Suprapubic skin (tissue), 4 donors: Measurements from ENCODE around the gene ZNF839. TPM values are rescaled to one million over a fixed set of nuclear protein-coding genes. Genes with fewer than 3 reads are reported as not detected.
A peak's percentile ranks its signal among the peaks of the same experiment; 100 is the strongest.

Experiments
- DNase-seq, 2 donors: peaks; one replicate each; pipeline ENCODE4 v3.0.0-alpha.2; 2019; ENCODE audit warnings: low spot score in 2 of 2
- H3K27ac ChIP-seq: fragments of 200-600 bp; sonication (generic); one replicate; pipeline ENCODE4 v1.5.1; 2019
- H3K27me3 ChIP-seq: fragments of 200-600 bp; sonication (generic); one replicate; pipeline ENCODE4 v1.5.1; 2019
- H3K36me3 ChIP-seq: fragments of 200-600 bp; sonication (generic); one replicate; pipeline ENCODE4 v1.5.1; 2019
- H3K4me1 ChIP-seq: fragments of 200-600 bp; sonication (generic); one replicate; pipeline ENCODE4 v1.5.1; 2019
- H3K4me3 ChIP-seq: fragments of 200-600 bp; sonication (generic); one replicate; pipeline ENCODE4 v1.5.1; 2019; ENCODE audit warnings: mild to moderate bottlenecking
- H3K9me3 ChIP-seq: fragments of 200-600 bp; sonication (generic); one replicate; pipeline ENCODE4 v1.5.1; 2019
- CTCF ChIP-seq, 2 donors: fragments of 200-600 bp in 1 of 2; fragments of 450-650 bp in 1 of 2; sonication (generic) in 1 of 2; IDR thresholded peaks; one replicate each; pipeline ENCODE4 v1.5.1; 2016 to 2019; ENCODE audit warnings: antibody characterized with exemption in 2 of 2, mild to moderate bottlenecking in 1 of 2, moderate library complexity in 1 of 2
- EP300 ChIP-seq: sonication (generic); formaldehyde crosslinking; IDR thresholded peaks from one replicate; pipeline ENCODE4 v1.6.1; 2017; ENCODE audit warnings: antibody characterized with exemption
- POLR2A ChIP-seq, 2 donors: fragments of 450-650 bp; IDR thresholded peaks; one replicate each; pipeline ENCODE4 v1.6.1; 2017; ENCODE audit warnings: antibody characterized with exemption in 2 of 2, mild to moderate bottlenecking in 2 of 2, moderate library complexity in 2 of 2
- POLR2AphosphoS5 ChIP-seq, 3 donors: sonication (generic); formaldehyde crosslinking; IDR thresholded peaks; one replicate each; pipeline ENCODE4 v1.6.1; 2017; ENCODE audit warnings: antibody characterized with exemption in 3 of 3
- WGBS: methylation state at CpG from one replicate; pipeline ENCODE4 v1.1.5; 2018; 5-methylcytosine and 5-hydroxymethylcytosine counted together
- total RNA-seq, 4 donors: library from RNA; depleted of rRNA; stranded (reverse); fragments of >200 nt; gene quantifications; one replicate each; pipeline ENCODE4 v1.1.0, GENCODE V29; 2016

Gene ZNF839
- 10 to 100 TPM in 3 of 4 donors, 1 to 10 TPM in 1; 9.2 to 41.0 (median 17.7) TPM for total RNA-seq

GRCh38 chr14:102319351-102320032 lies at the start of gene ZNF839:
ZNF839 (plus strand) TSS chr14:102319746; CDS start chr14:102319766, 20 bp downstream.
- TF ChIP-seq POLR2AphosphoS5 (IDR thresholded peaks at IDR 0.05) (peak in 2 of 3 donors; percentile 81 to 90), CTCF (IDR thresholded peaks at IDR 0.05) (no peak)
- Histone ChIP-seq H3K27ac (peak within 1 kb of the TSS; percentile 90), H3K9me3 (no peaks in the 10 kb centered on the region), H3K27me3 (no peaks in the 10 kb centered on the region), H3K36me3 (no peaks in the 10 kb centered on the region), H3K4me3 (peak within 1 kb of the TSS; percentile 82), H3K4me1 (peaks cover 51% of the 10 kb centered on the region)
- peak; percentile 96 to 97 for DNase-seq
- 0% methylated on average over 3 of the region's 71 CpGs for WGBS

- 92% methylated on average over 5 of the region's 5 CpGs for WGBS
- no peak for TF ChIP-seq EP300
- no peak for TF ChIP-seq CTCF (IDR thresholded peaks at IDR 0.05)
- no peak for TF ChIP-seq POLR2AphosphoS5 (IDR thresholded peaks at IDR 0.05)
- no peak for TF ChIP-seq POLR2A (IDR thresholded peaks at IDR 0.05)
- H3K27ac ChIP-seq: no peak overlapping the region
Observed at GRCh38 chr14:102272392-102272791, 47.2 kb upstream of the ZNF839 start.

GRCh38 chr14:102275866-102276265 lies 43.7 kb upstream of the ZNF839 start:
- no peak for DNase-seq
- TF ChIP-seq EP300 (no peak), POLR2A (IDR thresholded peaks at IDR 0.05) (no peak), CTCF (IDR thresholded peaks at IDR 0.05) (no peak)
- H3K27me3 ChIP-seq: no peaks in the 10 kb centered on the region
- no peak overlapping the region for H3K4me3 ChIP-seq
- H3K27ac ChIP-seq: no peak overlapping the region
- WGBS: 97% methylated on average over 7 of the region's 7 CpGs
- H3K4me1 ChIP-seq: no peaks in the 10 kb centered on the region
- H3K36me3 ChIP-seq: peaks cover 8% of the 10 kb centered on the region
- no peaks in the 10 kb centered on the region for H3K9me3 ChIP-seq

More at GRCh38 chr14:102272392-102272791, 47.2 kb upstream of the ZNF839 start:
- H3K9me3 ChIP-seq: no peaks in the 10 kb centered on the region
- DNase-seq: no peak
- H3K4me1 ChIP-seq: no peaks in the 10 kb centered on the region
- no peak overlapping the region for H3K4me3 ChIP-seq
- no peaks in the 10 kb centered on the region for H3K27me3 ChIP-seq
- no peaks in the 10 kb centered on the region for H3K36me3 ChIP-seq

GRCh38 chr14:102277874-102278630 lies 41.5 kb upstream of the ZNF839 start:
- Histone ChIP-seq H3K27ac (no peak overlapping the region), H3K36me3 (peaks cover 15% of the 10 kb centered on the region), H3K27me3 (no peaks in the 10 kb centered on the region), H3K9me3 (no peaks in the 10 kb centered on the region), H3K4me3 (no peak overlapping the region), H3K4me1 (no peaks in the 10 kb centered on the region)
- DNase-seq: no peak
- 73% methylated on average over 7 of the region's 7 CpGs for WGBS
- TF ChIP-seq CTCF (IDR thresholded peaks at IDR 0.05) (no peak), EP300 (no peak), POLR2A (IDR thresholded peaks at IDR 0.05) (no peak), POLR2AphosphoS5 (IDR thresholded peaks at IDR 0.05) (no peak)

- Histone ChIP-seq H3K9me3 (no peaks in the 10 kb centered on the region), H3K4me1 (no peaks in the 10 kb centered on the region), H3K27me3 (no peaks in the 10 kb centered on the region), H3K4me3 (no peak overlapping the region), H3K36me3 (peaks cover 15% of the 10 kb centered on the region), H3K27ac (no peak overlapping the region)
- 91% methylated on average over 6 of the region's 6 CpGs for WGBS
- TF ChIP-seq CTCF (IDR thresholded peaks at IDR 0.05) (no peak), POLR2AphosphoS5 (IDR thresholded peaks at IDR 0.05) (no peak), EP300 (no peak), POLR2A (IDR thresholded peaks at IDR 0.05) (no peak)
- DNase-seq: no peak
Observed at GRCh38 chr14:102278631-102278935, 41.0 kb upstream of the ZNF839 start.
